ENCODE results near the gene GPR6. TPM values are rescaled to one million over a fixed set of nuclear protein-coding genes. Genes with fewer than 3 reads are reported as not detected.
A peak's percentile ranks its signal among the peaks of the same experiment; 100 is the strongest.

The GPR6 gene
- total and polyA plus RNA-seq, 2 of the 8 experiments (the other 6 are each of a cell fraction or from before 2014, with no cell fraction given), result 0.18 to 0.37 TPM

DNA sequence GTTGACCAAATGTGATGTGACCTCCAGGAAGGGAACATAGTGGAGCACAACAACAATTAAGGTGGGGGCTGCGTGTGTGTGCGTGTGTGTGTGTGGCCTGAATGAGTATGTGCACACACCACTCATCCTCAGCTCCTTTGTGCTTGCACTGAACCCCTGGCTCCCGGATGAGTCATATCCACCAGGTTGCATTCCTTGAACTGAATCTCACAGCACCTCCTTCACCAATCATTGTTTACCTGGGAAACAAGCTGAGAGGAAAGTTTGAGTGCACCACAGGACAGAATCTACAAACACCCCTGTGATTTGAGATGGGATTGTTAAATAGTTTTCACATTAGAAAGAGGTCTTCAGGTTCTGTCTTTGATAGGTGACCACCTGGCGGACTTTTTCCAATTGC lies 33.7 kb upstream of the GPR6 start:
- Histone ChIP-seq H3K4me2 (ENCODE audit: insufficient read depth in 1 of 2, low read depth in 2 of 2, low read length in 2 of 2) (peak overlapping the region; percentile 57 to 61), H3K79me1 (ENCODE audit: low read depth, low read length) (no peaks in the 10 kb centered on the region), H2BK120ac (replicated peaks; ENCODE audit: low read depth, low read length) (peak overlapping the region; percentile 35), H2BK15ac (ENCODE audit: low read length) (no peak overlapping the region), H4K91ac (replicated peaks; ENCODE audit: insufficient read length, low read length) (peak overlapping the region; percentile 61), H3K36me3 (ENCODE audit: control insufficient read depth in 2 of 4, insufficient read depth in 4 of 4, low read length in 3 of 4) (no peaks in the 10 kb centered on the region), H4K20me1 (replicated peaks in 1 of 2; ENCODE audit: control insufficient read depth in 1 of 2, insufficient read depth in 2 of 2, low read length in 2 of 2) (no peaks in the 10 kb centered on the region), H2BK20ac (ENCODE audit: low read length) (peak overlapping the region; percentile 67; the same call in 1 of the 2 replicates), H3K23me2 (ENCODE audit: low read depth, low read length) (no peaks in the 10 kb centered on the region), H2BK12ac (ENCODE audit: low read depth, low read length) (peak overlapping the region; percentile 97), H3K9ac (replicated peaks in 1 of 4; ENCODE audit: extremely low read depth in 1 of 4, low read depth in 3 of 4, low read length in 3 of 4) (peak overlapping the region in 1 of 4 experiments; percentile 6; a peak in 1 of 7 replicates), H3K23ac (ENCODE audit: insufficient read length) (no peak overlapping the region), H3K4ac (replicated peaks; ENCODE audit: insufficient read length, low read depth, low read length) (peak overlapping the region; percentile 69), H2BK5ac (ENCODE audit: low read depth, low read length) (peak overlapping the region; percentile 96), H3K9me3 (ENCODE audit: insufficient read depth in 2 of 2, low read depth in 1 of 2, low read length in 1 of 2) (no peaks in the 10 kb centered on the region), H3K18ac (ENCODE audit: extremely low read depth, low read length) (peak overlapping the region; percentile 85; the same call in 1 of the 2 replicates), H3K4me3 (ENCODE audit: extremely low read depth in 1 of 4, insufficient read depth in 2 of 4, low read depth in 3 of 4, low read length in 4 of 4) (peak overlapping the region in 1 of 4 experiments; percentile 32; a peak in 1 of 8 replicates), H3K27me3 (replicated peaks in 1 of 4; ENCODE audit: control insufficient read depth in 3 of 4, extremely low read depth in 1 of 4, insufficient read depth in 3 of 4, low read length in 3 of 4) (no peaks in the 10 kb centered on the region), H2AFZ (ENCODE audit: low read length) (0 out of 2 replicates have a peak overlapping the region, but pooled peaks have one; percentile 13), H4K5ac (ENCODE audit: insufficient read length, low read depth, low read length) (no peak overlapping the region), H3K79me2 (ENCODE audit: control insufficient read depth in 1 of 2, insufficient read depth in 2 of 2, low read length in 2 of 2) (no peaks in the 10 kb centered on the region), H3K56ac (replicated peaks; ENCODE audit: insufficient read length, low read depth, low read length) (no peak overlapping the region), H4K8ac (ENCODE audit: extremely low read depth, insufficient read depth, low read length) (no peak overlapping the region), H3K4me1 (replicated peaks in 1 of 4; ENCODE audit: control insufficient read depth in 3 of 4, insufficient read depth in 4 of 4, low read length in 3 of 4) (peaks cover 4 to 26% (median 17%) of the 10 kb centered on the region in 4 experiments; a peak in 6 of 7 replicates), H3K14ac (ENCODE audit: insufficient read length) (no peak overlapping the region), H3K27ac (ENCODE audit: low read depth, low read length) (peak overlapping the region; percentile 85), H2AK5ac (ENCODE audit: low read depth, low read length) (peak overlapping the region; percentile 71; the same call in 1 of the 2 replicates)
- ChIA-PET POLR2A (ENCODE audit: partially characterized antibody) (interaction anchor here (0.6 to 3.4 kb wide), 5 partner anchors 10 to 472 kb away, joined by 3 to 8 read pairs (median 3); no protein-coding TSS in a partner anchor), CTCF (ENCODE audit: partially characterized antibody) (interaction anchor here (0.8 to 1.9 kb wide), 4 partner anchors 10 to 233 kb away, joined by 3 to 9 read pairs (median 4); no protein-coding TSS in a partner anchor)
- FAIRE-seq (peak; percentile 95), DNase-seq (ENCODE audit: low read depth in 1 of 2, low spot score in 2 of 2) (peak; percentile 60 to 70)
- WGBS, 2 experiments (ENCODE audit: extremely low coverage in 1 of 2, insufficient coverage in 1 of 2, insufficient read length in 1 of 2, insufficient replicate concordance in 2 of 2, low coverage in 1 of 2, low lambda C conversion rate in 2 of 2, missing lambda C conversion rate in 1 of 2), result 12% methylated on average over 4 of the region's 4 CpGs; no CpG with 5 or more reads in 1 of the 2 experiments
- no peak for TF ChIP-seq RFX5 (IDR thresholded peaks at IDR 0.05; ENCODE audit: borderline replicate concordance, low read depth, low read length)
- TF ChIP-seq, protein P1, sequence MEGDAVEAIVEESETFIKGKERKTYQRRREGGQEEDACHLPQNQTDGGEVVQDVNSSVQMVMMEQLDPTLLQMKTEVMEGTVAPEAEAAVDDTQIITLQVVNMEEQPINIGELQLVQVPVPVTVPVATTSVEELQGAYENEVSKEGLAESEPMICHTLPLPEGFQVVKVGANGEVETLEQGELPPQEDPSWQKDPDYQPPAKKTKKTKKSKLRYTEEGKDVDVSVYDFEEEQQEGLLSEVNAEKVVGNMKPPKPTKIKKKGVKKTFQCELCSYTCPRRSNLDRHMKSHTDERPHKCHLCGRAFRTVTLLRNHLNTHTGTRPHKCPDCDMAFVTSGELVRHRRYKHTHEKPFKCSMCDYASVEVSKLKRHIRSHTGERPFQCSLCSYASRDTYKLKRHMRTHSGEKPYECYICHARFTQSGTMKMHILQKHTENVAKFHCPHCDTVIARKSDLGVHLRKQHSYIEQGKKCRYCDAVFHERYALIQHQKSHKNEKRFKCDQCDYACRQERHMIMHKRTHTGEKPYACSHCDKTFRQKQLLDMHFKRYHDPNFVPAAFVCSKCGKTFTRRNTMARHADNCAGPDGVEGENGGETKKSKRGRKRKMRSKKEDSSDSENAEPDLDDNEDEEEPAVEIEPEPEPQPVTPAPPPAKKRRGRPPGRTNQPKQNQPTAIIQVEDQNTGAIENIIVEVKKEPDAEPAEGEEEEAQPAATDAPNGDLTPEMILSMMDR (IDR thresholded peaks at IDR 0.05; ENCODE audit: control extremely low read depth in 1 of 3, insufficient read depth in 1 of 3, low read depth in 1 of 3, low read length in 3 of 3), result no peak
- TF ChIP-seq, protein P2, sequence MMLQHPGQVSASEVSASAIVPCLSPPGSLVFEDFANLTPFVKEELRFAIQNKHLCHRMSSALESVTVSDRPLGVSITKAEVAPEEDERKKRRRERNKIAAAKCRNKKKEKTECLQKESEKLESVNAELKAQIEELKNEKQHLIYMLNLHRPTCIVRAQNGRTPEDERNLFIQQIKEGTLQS (IDR thresholded peaks at IDR 0.05; ENCODE audit: insufficient read depth, low read depth, low read length), result peak; percentile 72; the same call in 1 of the 2 replicates
- 0 out of 4 replicates have a peak, but pooled peaks of 1 of the 2 experiments have one; percentile 5 for TF ChIP-seq RAD21 (IDR thresholded peaks at IDR 0.05 in 1 of 2, conservative IDR thresholded peaks at IDR 0.05 in 1 of 2; ENCODE audit: low read depth in 2 of 2, low read length in 2 of 2)
- no peak for TF ChIP-seq SUZ12 (IDR thresholded peaks at IDR 0.05; ENCODE audit: low read length)
- TF ChIP-seq, protein P3, sequence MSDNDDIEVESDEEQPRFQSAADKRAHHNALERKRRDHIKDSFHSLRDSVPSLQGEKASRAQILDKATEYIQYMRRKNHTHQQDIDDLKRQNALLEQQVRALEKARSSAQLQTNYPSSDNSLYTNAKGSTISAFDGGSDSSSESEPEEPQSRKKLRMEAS (IDR thresholded peaks at IDR 0.05), result peak; percentile 20; the same call in 1 of the 2 replicates
- TF ChIP-seq, protein P4, sequence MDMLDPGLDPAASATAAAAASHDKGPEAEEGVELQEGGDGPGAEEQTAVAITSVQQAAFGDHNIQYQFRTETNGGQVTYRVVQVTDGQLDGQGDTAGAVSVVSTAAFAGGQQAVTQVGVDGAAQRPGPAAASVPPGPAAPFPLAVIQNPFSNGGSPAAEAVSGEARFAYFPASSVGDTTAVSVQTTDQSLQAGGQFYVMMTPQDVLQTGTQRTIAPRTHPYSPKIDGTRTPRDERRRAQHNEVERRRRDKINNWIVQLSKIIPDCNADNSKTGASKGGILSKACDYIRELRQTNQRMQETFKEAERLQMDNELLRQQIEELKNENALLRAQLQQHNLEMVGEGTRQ (IDR thresholded peaks at IDR 0.05; ENCODE audit: low read length), result no peak

All from H1 (cell line).